Measurements from ENCODE around the gene TENT5C.

The TENT5C gene

DNA sequence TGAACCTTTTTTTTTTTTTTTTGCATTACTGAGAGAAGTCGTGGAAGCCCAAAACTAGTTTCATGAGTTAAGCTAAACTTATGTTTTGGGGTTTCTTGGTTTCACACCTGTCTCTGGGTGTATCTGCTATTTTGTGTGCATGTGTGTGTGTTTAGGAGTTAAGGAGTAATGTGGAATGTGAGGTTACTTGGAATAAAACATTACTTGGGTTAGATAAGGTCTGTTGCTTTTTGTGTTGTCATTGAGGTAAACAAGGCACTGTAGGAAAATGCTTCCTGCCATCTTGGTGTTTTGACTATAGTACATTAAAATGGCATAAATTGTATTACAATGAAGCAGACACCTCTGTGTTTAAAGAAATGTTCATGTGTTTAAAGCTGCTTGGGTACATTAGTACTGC, 2.9 kb downstream of the TENT5C start:
- Histone ChIP-seq H3K9me3 (ENCODE audit: severe bottlenecking) (no peaks in the 10 kb centered on the region), H3K4me3 (ENCODE audit: low read depth, low read length) (no peak overlapping the region), H3K27ac (no peak overlapping the region), H3K36me3 (no peaks in the 10 kb centered on the region), H3K27me3 (ENCODE audit: insufficient read depth, low read depth, severe bottlenecking) (peaks cover 7% of the 10 kb centered on the region)
- no peak for DNase-seq
- TF ChIP-seq, protein P1, sequence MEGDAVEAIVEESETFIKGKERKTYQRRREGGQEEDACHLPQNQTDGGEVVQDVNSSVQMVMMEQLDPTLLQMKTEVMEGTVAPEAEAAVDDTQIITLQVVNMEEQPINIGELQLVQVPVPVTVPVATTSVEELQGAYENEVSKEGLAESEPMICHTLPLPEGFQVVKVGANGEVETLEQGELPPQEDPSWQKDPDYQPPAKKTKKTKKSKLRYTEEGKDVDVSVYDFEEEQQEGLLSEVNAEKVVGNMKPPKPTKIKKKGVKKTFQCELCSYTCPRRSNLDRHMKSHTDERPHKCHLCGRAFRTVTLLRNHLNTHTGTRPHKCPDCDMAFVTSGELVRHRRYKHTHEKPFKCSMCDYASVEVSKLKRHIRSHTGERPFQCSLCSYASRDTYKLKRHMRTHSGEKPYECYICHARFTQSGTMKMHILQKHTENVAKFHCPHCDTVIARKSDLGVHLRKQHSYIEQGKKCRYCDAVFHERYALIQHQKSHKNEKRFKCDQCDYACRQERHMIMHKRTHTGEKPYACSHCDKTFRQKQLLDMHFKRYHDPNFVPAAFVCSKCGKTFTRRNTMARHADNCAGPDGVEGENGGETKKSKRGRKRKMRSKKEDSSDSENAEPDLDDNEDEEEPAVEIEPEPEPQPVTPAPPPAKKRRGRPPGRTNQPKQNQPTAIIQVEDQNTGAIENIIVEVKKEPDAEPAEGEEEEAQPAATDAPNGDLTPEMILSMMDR (IDR thresholded peaks at IDR 0.05; ENCODE audit: low read depth, low read length): no peak

GRCh38 chr1:117609471-117609911, 3.6 kb downstream of the TENT5C start:
- TF ChIP-seq, protein P1 (IDR thresholded peaks at IDR 0.05; ENCODE audit: low read depth, low read length): no peak
- Histone ChIP-seq H3K36me3 (no peaks in the 10 kb centered on the region), H3K9me3 (ENCODE audit: severe bottlenecking) (no peaks in the 10 kb centered on the region), H3K27me3 (ENCODE audit: insufficient read depth, low read depth, severe bottlenecking) (peaks cover 7% of the 10 kb centered on the region), H3K27ac (no peak overlapping the region), H3K4me3 (ENCODE audit: low read depth, low read length) (no peak overlapping the region)
- DNase-seq: no peak

GRCh38 chr1:117610036-117610435, 4.2 kb downstream of the TENT5C start:
- TF ChIP-seq, protein P1 (IDR thresholded peaks at IDR 0.05; ENCODE audit: low read depth, low read length): no peak
- Histone ChIP-seq H3K36me3 (no peaks in the 10 kb centered on the region), H3K4me3 (ENCODE audit: low read depth, low read length) (no peak overlapping the region), H3K9me3 (ENCODE audit: severe bottlenecking) (no peaks in the 10 kb centered on the region), H3K27me3 (ENCODE audit: insufficient read depth, low read depth, severe bottlenecking) (peaks cover 7% of the 10 kb centered on the region), H3K27ac (no peak overlapping the region)
- DNase-seq: no peak

- TF ChIP-seq, protein P1 (IDR thresholded peaks at IDR 0.05; ENCODE audit: low read depth, low read length): no peak
These were observed 5.3 kb downstream of the TENT5C start for GRCh38 chr1:117611121-117611601.

DNA sequence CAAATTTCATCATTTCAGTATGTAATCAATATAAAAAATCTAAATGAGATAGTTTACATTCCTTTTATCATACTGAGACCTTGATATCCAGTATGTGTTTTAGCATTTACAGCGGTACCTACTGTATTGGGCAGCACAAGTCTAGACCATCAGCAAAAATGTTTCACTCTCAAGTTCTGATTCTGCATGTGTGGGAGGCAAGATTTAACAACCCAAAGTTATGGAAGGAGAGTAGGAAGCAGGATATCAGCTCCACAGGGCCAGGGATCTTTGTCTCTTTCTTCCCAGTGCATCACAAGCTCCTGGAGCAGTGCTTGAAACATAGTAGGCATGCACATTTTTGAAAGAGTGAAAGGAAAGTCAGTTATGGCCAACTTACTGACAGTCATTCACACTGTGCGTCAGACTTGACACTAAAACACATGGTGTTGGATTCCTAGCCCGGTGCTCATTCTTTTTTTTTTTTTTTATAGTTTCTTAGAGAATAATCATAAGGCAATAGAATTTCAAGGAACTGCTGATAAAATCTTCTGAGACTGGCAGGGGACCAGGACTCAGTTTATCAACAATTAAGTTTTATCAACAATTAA, 6.1 kb downstream of the TENT5C start:
- H3K9me3 ChIP-seq (ENCODE audit: severe bottlenecking): no peaks in the 10 kb centered on the region
- peaks cover 4% of the 10 kb centered on the region for H3K27me3 ChIP-seq (ENCODE audit: insufficient read depth, low read depth, severe bottlenecking)
- no peak overlapping the region for H3K27ac ChIP-seq
- H3K36me3 ChIP-seq: no peaks in the 10 kb centered on the region
- TF ChIP-seq, protein P1 (IDR thresholded peaks at IDR 0.05; ENCODE audit: low read depth, low read length): no peak
- H3K4me3 ChIP-seq (ENCODE audit: low read depth, low read length): no peak overlapping the region
- DNase-seq: no peak

More at GRCh38 chr1:117611121-117611601, 5.3 kb downstream of the TENT5C start:
- Histone ChIP-seq H3K9me3 (ENCODE audit: severe bottlenecking) (no peaks in the 10 kb centered on the region), H3K4me3 (ENCODE audit: low read depth, low read length) (no peak overlapping the region), H3K27me3 (ENCODE audit: insufficient read depth, low read depth, severe bottlenecking) (peaks cover 7% of the 10 kb centered on the region), H3K27ac (no peak overlapping the region), H3K36me3 (no peaks in the 10 kb centered on the region)
- DNase-seq: no peak

Data from WERI-Rb-1 (cell line).